GM12873 (cell line): ENCODE data around the gene DEXI.

Experiments used
- TF ChIP-seq, protein P1 (sequence below): IDR thresholded peaks from 2 replicates; pipeline ENCODE4 v1.5.1; 2012; ENCODE audit warnings: low read depth, mild to moderate bottlenecking, moderate library complexity, low read length, control low read depth; ENCODE audit not compliant: insufficient read depth; ENCODE audit errors: missing control alignments

DEXI gene

DNA sequence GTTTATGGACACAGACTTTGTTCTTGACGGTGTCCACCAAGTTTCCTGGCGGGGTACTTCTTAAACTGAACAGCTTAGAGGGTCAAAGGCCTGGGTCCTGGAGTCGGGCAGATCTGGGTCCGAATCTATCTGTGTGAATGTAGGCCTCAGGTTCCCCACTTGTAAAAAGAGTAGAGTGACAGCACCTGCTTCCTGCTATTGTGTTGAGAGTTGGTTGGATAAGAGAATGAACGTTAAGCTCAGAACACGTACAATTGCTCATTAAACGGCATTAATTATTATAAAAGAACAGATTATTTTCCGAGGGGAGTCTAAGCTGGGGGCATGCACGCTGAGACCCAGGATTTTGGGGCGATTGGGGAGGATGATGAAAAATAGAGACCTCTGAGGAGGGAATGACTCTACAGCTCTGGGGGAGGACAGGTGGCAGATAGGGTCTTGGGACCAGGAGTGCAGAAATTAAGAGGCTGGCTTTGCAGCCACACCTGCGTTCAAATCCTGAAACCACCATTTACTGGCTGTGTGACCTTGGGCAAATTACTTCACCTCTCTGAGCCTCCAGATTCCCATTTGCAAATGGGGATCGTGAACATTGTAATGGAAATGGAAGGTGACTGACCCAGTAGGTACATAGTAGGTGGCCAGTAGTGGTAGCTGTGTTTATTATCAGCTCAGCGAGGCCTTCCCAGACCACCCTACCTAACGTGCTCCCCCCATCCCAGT, 3.0 kb upstream of the DEXI start:
- TF ChIP-seq, protein P1, sequence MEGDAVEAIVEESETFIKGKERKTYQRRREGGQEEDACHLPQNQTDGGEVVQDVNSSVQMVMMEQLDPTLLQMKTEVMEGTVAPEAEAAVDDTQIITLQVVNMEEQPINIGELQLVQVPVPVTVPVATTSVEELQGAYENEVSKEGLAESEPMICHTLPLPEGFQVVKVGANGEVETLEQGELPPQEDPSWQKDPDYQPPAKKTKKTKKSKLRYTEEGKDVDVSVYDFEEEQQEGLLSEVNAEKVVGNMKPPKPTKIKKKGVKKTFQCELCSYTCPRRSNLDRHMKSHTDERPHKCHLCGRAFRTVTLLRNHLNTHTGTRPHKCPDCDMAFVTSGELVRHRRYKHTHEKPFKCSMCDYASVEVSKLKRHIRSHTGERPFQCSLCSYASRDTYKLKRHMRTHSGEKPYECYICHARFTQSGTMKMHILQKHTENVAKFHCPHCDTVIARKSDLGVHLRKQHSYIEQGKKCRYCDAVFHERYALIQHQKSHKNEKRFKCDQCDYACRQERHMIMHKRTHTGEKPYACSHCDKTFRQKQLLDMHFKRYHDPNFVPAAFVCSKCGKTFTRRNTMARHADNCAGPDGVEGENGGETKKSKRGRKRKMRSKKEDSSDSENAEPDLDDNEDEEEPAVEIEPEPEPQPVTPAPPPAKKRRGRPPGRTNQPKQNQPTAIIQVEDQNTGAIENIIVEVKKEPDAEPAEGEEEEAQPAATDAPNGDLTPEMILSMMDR = no peak

GRCh38 chr16:10944249-10945064, 2.2 kb upstream of the DEXI start, which contains the start of gene CLEC16A:
TSS of gene CLEC16A (plus strand) at chr16:10944564. CDS start at chr16:10944718, 154 bp downstream.
- TF ChIP-seq, protein P1 = no peak

DNA sequence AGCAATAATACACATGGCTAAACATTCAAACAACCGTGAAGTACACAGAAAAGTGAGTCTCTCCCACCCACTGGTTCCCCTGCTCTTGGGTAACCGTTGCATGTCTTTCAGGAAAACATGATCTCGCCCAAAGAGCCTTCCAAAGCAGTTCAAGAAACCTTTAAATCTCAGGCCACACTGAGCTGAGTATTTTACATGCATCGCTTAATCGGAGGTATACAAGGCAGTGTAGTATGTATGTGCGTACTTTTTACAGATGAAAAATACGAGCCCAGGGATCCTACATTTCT, 741 bp upstream of the DEXI start:
- TF ChIP-seq, protein P1 = no peak

DNA sequence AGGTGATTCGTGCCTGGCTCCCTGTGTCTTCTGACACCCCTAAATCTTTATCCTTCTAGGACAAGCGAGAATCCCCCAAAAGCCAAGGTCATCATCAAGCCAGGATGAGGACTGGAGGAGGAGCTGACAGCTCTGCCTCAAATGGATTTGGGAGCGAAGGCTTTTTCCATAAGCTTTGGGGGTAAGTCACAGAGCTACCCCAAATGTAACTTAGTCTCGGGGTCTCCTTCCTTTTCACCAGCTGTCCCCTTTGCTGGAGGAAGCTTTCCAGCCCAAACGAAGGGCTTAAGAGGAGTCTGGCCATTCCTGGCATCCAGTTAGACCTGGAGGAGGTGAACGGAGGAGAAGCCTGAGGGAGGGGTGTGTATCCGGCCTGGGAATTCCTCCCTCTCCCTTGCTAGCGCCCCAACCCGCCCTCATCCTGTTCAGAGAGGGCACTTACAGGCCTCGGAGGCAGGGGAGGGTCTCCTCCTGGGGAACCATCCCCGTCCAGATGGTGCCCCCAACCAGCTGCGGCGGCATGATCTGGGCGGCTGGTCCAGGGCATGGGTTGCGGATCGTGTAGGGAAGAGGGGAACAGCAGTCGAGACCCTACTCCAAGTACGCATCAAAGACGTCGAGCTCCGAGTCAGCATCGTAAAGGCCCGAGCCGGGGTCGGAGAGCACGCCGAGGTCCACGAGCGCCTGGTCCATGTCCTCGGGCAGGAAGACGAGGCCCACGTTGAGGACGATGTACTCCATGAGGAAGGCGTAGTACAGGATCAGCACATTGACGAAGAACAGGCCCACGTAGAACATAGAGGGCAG, 938 bp downstream of the DEXI start:
- TF ChIP-seq, protein P1 = no peak

DNA sequence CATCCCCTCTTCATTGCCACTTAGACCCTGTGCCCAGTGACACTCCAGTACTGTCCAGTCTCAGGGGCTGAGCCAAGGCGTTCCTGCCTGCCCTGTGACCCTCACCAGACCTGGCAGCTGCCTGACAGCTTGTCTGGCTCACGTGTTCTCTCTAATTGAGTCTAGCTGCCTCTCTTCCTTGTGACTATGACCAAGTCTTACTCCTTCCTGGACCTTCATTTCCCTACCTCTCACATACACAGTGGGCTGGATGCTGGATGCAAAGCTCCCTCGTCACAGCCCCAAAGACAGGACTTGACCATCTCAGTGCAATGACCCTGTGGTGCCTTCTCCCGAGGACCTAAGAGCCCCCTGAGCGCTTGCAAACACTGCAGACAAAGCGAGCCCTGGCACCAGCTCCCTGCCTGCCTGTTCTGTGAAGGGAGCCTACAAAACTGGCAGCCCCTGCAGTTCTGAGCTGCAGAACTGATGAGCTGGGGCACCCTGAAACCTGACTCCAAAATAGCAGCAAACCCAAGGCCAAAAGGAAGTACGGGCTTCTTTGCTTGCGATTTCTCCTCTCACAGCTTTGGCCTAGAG, 1.7 kb downstream of the DEXI start:
- TF ChIP-seq, protein P1 = no peak

DNA sequence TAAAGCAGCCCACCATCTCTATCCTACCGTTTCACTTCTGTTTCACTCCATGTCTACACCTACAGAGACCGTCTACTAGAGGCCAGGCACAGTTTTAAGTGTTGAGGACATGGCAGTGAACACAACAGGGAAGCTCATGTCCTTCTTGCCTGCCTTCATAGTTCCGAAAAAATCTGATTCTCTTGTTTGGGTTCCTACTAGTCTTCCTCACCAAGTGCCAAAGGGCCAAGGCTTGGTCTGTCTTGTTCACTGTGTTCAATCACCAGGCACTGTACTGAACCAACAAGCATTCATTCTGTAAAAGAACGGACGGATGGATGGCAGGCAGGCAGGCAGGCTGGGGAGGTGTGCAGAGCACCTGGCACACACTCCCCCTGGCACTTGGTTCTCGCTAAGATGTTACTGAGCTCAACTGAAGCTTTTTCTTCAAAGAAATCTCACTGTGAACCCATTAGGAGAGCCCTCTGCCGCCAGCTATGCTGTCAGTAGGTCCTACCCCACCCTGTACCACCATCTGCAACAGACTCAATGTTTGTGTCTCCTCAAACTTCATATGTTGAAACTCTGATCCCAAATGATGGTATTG, 2.5 kb downstream of the DEXI start:
- TF ChIP-seq, protein P1 = no peak
